ENCODE measurements around the gene INHBB.

GRCh38 chr2:120396013-120396860 lies 50.3 kb downstream of the INHBB start:
- TF ChIP-seq CTCF (IDR thresholded peaks at IDR 0.05; ENCODE audit: low read length): no peak
- TF ChIP-seq EZH2 (IDR thresholded peaks at IDR 0.05; ENCODE audit: borderline replicate concordance, low read length): no peak
